Measurements from ENCODE around the gene RIC3.

RIC3 gene

GRCh38 chr11:8168485-8169257, at the start of gene RIC3:
Gene RIC3, minus strand, starts transcription at chr11:8169025. Its CDS starts 36 bp downstream, at chr11:8168989.
- no peak for DNase-seq (ENCODE audit: low read depth in 2 of 2)
- H3K4me3 ChIP-seq (replicated peaks in 1 of 2; ENCODE audit: low read depth in 2 of 2, low read length in 2 of 2) = no peak within 1 kb of the TSS
- no peak for TF ChIP-seq CTCF (IDR thresholded peaks at IDR 0.05; ENCODE audit: low read depth, low read length)

GRCh38 chr11:8218409-8218808, 49.6 kb upstream of the RIC3 start:
- TF ChIP-seq CTCF (IDR thresholded peaks at IDR 0.05; ENCODE audit: low read depth, low read length) = no peak
- no peak overlapping the region for H3K4me3 ChIP-seq (replicated peaks in 1 of 2; ENCODE audit: low read depth in 2 of 2, low read length in 2 of 2)
- DNase-seq (ENCODE audit: low read depth in 2 of 2) = no peak

GRCh38 chr11:8217926-8218325, 49.1 kb upstream of the RIC3 start:
- no peak for TF ChIP-seq CTCF (IDR thresholded peaks at IDR 0.05; ENCODE audit: low read depth, low read length)
- no peak overlapping the region for H3K4me3 ChIP-seq (replicated peaks in 1 of 2; ENCODE audit: low read depth in 2 of 2, low read length in 2 of 2)
- no peak for DNase-seq (ENCODE audit: low read depth in 2 of 2)

- DNase-seq (ENCODE audit: low read depth in 2 of 2) = no peak
- no peak overlapping the region for H3K4me3 ChIP-seq (replicated peaks in 1 of 2; ENCODE audit: low read depth in 2 of 2, low read length in 2 of 2)
- TF ChIP-seq CTCF (IDR thresholded peaks at IDR 0.05; ENCODE audit: low read depth, low read length) = no peak
Observed at GRCh38 chr11:8217136-8217535, 48.3 kb upstream of the RIC3 start.

- no peak for TF ChIP-seq CTCF (IDR thresholded peaks at IDR 0.05; ENCODE audit: low read depth, low read length)
- no peak for DNase-seq (ENCODE audit: low read depth in 2 of 2)
- no peak overlapping the region for H3K4me3 ChIP-seq (replicated peaks in 1 of 2; ENCODE audit: low read depth in 2 of 2, low read length in 2 of 2)
Observed at GRCh38 chr11:8213376-8213775, 44.6 kb upstream of the RIC3 start.

- no peak for DNase-seq (ENCODE audit: low read depth in 2 of 2)
- peak; percentile 40 for TF ChIP-seq CTCF (IDR thresholded peaks at IDR 0.05; ENCODE audit: low read depth, low read length)
- no peak overlapping the region for H3K4me3 ChIP-seq (replicated peaks in 1 of 2; ENCODE audit: low read depth in 2 of 2, low read length in 2 of 2)
Observed at GRCh38 chr11:8209208-8209807, 40.5 kb upstream of the RIC3 start.

All from cardiac fibroblast (primary cell).